ENCODE measurements around the gene MBTPS1.
"Not testable (repeated sequence)": the region's sequence is repeated elsewhere in the genome, so short reads cannot be mapped to it uniquely, and the experiment has no call there.

MBTPS1 gene

DNA sequence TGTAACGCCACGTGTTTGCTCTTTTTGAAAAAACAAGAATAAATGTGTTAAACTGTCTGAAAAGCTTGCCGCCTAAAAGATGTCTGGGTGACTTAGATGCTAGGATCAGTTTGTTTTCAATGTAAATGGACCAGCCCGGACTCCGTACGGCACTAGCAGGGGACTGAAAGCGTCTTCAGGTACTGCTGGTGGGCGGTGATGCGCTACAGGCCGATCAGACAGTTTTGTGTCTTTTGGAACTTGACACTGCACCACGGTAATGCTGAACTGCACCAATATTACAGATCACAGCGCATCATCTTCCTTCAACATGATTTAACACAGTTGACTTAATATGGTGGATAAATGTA, 727 bp upstream of the MBTPS1 start:
- H3K27ac ChIP-seq, result peak overlapping the region; percentile 92
- TF ChIP-seq, protein P1, sequence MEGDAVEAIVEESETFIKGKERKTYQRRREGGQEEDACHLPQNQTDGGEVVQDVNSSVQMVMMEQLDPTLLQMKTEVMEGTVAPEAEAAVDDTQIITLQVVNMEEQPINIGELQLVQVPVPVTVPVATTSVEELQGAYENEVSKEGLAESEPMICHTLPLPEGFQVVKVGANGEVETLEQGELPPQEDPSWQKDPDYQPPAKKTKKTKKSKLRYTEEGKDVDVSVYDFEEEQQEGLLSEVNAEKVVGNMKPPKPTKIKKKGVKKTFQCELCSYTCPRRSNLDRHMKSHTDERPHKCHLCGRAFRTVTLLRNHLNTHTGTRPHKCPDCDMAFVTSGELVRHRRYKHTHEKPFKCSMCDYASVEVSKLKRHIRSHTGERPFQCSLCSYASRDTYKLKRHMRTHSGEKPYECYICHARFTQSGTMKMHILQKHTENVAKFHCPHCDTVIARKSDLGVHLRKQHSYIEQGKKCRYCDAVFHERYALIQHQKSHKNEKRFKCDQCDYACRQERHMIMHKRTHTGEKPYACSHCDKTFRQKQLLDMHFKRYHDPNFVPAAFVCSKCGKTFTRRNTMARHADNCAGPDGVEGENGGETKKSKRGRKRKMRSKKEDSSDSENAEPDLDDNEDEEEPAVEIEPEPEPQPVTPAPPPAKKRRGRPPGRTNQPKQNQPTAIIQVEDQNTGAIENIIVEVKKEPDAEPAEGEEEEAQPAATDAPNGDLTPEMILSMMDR (conservative IDR thresholded peaks at IDR 0.05), result no peak

DNA sequence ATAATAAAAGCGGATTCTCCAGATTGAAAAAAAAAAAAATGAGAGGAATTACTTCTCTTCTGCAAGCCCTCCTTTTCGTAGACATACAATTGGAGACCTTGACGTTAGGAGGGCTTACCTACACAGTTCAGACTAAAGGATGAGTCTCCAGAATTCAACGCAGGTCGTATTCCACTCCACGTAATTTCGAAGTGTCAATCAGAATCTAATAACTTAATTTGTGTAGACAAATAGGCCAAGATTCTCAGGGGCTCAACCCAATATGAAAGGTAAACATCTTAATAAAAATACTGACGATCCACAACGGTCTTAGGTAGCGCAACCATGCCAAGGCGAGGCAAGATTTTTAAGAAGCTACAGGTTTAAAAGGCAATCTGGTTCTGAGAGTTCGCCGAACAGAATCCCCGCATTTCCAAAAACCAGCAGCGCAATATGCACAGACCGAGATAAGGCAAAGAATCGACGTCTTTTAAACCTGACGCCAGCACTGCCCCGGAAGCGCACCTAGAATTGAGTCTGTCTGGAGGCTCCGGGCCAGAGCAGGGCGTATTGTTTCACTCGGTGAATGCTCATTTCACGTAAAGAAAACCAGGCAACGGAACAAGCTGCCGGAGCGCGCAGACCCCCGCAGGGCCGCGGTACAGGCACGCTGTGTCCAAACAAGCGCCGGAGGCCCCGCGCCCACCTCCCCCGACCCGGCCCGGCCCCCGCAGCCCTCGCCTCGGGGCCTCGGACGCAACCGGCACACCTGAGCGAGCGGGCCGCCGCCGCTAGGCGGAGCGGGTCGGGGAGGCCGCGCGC, 623 bp downstream of the MBTPS1 start:
- H3K27ac ChIP-seq, result peak overlapping the region; percentile 92
- TF ChIP-seq, protein P1 (conservative IDR thresholded peaks at IDR 0.05), result peak; percentile 62

DNA sequence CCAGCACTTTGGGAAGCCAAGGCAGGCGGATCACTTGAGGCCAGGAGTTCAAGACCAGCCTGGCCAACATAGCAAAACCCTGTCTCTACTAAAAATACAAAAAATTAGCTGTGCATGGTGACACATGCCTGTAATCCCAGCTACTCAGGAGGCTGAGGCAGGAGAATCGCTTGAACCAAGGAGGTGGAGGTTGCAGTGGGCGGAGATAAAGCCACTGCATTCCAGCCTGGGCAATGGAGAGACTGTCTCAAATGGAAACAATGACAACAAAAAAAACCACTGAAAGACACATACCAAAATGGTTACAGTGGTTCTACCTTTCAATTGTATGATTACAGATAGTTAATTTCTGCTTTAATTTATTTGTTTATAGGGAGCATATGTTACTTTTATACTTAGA, 4.8 kb downstream of the MBTPS1 start:
- H3K27ac ChIP-seq, result not testable (repeated sequence)

GRCh38 chr16:84111525-84111924, 5.2 kb downstream of the MBTPS1 start:
- H3K27ac ChIP-seq, result no peak overlapping the region
- TF ChIP-seq, protein P1 (conservative IDR thresholded peaks at IDR 0.05), result no peak

DNA sequence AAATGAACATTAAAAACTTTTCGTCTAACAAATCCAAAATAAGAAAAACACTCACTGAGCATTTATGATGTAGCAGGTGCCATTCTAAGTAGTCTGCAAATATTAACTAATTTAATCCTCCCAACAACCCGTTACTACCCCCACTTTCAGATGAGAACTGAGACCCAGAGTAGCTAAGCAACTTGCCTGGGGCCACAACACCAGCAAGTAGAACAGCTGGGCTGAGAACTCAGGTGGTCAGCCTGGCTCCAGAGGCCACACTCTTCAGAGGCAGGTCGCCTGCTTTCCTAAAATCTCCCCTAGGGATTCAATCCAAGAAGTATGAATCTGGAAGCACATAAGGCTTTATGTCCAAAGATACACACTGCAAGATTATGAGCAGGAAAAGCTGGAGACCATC, 6.2 kb downstream of the MBTPS1 start:
- H3K27ac ChIP-seq, result no peak overlapping the region

GRCh38 chr16:84109598-84110335, 7.0 kb downstream of the MBTPS1 start:
- TF ChIP-seq, protein P1 (conservative IDR thresholded peaks at IDR 0.05), result no peak
- H3K27ac ChIP-seq, result no peak overlapping the region

More for the DNA sequence above, 6.2 kb downstream of the MBTPS1 start:
- TF ChIP-seq, protein P1 (conservative IDR thresholded peaks at IDR 0.05), result no peak

DNA sequence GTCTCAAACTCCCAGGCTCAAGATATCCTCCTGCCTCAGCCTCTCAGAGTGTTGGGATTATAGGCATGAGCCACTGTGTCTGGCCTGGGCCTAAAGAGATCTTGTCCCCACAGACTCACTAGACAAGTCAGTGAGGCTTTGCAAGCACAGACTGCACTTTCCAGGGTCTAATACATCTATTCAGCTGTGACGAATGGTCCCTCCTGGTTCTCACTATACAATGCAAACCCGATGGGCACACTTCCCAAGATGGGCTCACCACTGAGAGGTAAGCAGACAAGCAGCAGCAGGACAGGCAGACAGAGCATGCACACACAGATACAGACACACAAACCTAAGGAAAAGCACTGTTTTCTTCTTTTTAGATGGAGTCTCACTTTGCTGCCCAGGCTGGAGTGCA, 8.8 kb downstream of the MBTPS1 start:
- TF ChIP-seq, protein P1 (conservative IDR thresholded peaks at IDR 0.05), result no peak
- no peak overlapping the region for H3K27ac ChIP-seq
